Limb (tissue), 2 donors: ENCODE measurements around the gene KCNRG.
"Not testable (repeated sequence)": the region's sequence is repeated elsewhere in the genome, so short reads cannot be mapped to it uniquely, and the experiment has no call there.

Experiments used
- DNase-seq, 2 donors: peaks; one replicate each; pipeline ENCODE4 v3.0.0-alpha.2; 2016; ENCODE audit errors: extremely low spot score in 2 of 2

The KCNRG gene

GRCh38 chr13:50011461-50011860, 3.8 kb upstream of the KCNRG start:
- no peak for DNase-seq

DNA sequence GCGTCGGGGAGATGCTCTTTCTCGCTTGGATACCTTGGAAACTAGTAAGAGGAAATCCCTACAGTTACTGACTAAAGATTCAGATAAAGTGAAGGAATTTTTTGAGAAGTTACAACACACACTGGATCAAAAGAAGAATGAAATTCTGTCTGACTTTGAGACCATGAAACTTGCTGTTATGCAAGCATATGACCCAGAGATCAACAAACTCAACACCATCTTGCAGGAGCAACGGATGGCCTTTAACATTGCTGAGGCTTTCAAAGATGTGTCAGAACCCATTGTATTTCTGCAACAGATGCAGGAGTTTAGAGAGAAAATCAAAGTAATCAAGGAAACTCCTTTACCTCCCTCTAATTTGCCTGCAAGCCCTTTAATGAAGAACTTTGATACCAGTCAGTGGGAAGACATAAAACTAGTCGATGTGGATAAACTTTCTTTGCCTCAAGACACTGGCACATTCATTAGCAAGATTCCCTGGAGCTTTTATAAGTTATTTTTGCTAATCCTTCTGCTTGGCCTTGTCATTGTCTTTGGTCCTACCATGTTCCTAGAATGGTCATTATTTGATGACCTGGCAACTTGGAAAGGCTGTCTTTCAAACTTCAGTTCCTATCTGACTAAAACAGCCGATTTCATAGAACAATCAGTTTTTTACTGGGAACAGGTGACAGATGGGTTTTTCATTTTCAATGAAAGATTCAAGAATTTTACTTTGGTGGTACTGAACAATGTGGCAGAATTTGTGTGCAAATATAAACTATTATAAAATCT, 2.7 kb upstream of the KCNRG start:
- no peak for DNase-seq

DNA sequence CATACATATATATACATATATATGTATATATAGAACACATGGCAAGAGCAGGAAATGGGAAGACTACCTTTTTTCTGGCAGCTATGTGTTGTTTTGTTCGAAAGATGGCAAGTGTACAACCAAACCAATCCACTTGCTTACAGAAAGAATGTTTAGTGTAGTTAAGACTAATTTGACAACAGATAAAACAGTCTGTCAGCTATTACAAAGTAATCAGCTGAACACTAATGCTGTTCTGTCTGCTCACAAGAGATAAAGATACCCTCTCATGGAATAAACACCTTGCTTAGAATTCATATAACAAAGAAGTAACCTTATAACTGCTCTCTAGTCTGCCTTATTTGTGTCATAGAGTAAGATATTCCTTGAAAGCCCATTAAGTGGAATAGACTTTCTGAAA, 858 bp upstream of the KCNRG start:
- no peak for DNase-seq

DNA sequence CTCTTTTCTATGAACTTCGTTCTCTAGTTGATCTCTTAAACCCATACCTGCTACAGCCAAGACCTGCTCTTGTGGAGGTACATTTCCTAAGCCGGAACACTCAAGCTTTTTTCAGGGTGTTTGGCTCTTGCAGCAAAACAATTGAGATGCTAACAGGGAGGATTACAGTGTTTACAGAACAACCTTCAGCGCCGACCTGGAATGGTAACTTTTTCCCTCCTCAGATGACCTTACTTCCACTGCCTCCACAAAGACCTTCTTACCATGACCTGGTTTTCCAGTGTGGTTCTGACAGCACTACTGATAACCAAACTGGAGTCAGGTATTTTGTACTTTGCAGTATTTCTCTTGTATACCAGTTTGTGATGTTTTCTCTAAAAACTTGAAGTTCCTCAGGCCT, 506 bp downstream of the KCNRG start:
- no peak for DNase-seq

DNA sequence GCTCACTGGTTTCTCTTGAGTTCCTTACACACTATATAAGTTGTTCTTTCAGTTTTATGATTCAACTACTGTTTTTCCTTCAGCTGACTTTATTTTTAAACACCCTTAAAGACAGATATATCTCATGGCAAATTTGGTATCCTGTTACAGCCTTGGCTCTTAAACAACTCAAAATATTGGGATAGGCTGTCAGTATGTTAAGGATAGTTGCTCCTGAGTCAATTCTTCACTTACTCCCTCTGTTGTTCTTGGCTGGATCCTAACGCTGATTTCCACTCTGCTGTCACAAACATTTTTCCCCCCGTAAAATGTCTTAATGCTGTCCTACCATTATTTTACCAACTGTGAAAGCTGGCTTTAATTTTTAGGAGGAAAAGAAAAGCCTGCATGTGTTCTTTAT, 1.2 kb downstream of the KCNRG start:
- DNase-seq, result no peak

- DNase-seq, result no peak
Observed at GRCh38 chr13:50017819-50018218, 2.6 kb downstream of the KCNRG start.

GRCh38 chr13:50025436-50025835, 10.2 kb downstream of the KCNRG start:
- no peak for DNase-seq

DNA sequence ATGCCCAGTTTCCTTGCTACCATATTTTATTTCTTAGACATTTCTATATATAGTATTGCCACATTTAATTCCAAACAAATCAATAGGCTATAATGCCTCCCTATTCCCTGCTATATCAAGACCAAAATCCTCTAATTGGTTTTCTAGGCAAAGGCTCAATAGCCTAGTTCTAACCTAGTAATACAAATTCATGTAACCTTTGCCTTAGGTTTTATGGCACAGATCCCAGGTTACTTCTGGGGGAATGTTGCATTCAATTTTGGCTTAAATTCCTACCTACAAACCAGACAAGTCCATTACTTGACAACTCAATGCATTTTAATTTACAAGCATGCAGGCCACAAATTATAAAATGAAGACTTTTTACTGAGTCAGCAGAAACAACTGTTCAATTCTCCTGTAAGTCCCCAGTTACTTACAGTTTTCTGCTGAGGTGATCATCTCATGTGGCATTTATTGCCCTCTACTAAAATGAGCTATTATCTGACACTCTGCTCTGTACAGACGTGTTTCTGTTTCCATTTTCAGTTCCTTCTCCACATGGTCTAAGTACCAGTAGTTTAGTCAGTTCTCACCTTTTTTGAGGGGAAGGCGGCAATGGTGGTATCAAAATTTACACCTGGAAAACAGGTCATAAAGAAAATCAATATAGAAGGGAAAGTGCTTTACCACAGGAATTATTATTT, 11.7 kb downstream of the KCNRG start:
- no peak for DNase-seq

- no peak for DNase-seq
Observed at GRCh38 chr13:50030315-50030714, 15.1 kb downstream of the KCNRG start.

- DNase-seq, result no peak
Observed at GRCh38 chr13:50033725-50034124, 18.5 kb downstream of the KCNRG start.

DNA sequence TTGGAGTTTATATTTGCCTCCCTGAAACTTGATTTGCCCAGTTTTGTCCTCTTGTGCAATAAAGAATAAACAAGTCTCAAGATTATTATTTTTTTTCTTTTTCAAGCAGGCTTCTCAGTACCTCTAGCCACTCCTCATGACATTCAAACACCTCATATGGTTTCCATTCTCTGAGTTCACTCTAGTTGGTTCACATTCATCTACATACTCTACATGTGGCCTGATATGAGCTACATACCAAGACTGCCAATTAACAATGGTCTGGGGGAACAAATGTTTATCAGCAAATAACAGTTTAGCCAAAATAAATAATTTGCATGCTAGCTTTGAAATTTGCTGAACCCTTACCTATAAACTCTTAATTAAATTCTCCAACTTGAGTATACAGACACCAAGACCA, 22.5 kb downstream of the KCNRG start:
- no peak for DNase-seq

GRCh38 chr13:50038266-50038665, 23.0 kb downstream of the KCNRG start:
- no peak for DNase-seq

GRCh38 chr13:50052478-50052877, 37.2 kb downstream of the KCNRG start:
- DNase-seq, result no peak

GRCh38 chr13:50053844-50054243, 38.6 kb downstream of the KCNRG start:
- DNase-seq, result no peak

DNA sequence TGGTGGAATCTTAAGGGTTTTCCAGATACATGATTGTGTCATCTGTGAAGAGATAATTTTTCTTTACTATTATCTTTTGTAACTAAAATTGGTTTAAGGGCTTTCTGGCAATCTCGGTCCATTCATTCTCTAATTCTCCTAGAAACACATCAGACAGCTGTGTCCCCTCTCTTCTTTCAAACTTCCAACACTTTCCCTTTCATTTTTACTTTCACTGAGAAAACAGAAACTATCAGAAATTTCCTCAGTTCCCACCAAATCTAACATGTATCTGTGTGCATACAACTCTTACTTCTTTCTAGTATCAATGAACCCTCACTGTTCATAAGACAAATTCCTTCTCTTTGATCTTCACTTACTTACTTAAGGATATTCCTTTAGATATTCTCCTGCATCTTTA, 40.2 kb downstream of the KCNRG start:
- DNase-seq, result no peak

DNA sequence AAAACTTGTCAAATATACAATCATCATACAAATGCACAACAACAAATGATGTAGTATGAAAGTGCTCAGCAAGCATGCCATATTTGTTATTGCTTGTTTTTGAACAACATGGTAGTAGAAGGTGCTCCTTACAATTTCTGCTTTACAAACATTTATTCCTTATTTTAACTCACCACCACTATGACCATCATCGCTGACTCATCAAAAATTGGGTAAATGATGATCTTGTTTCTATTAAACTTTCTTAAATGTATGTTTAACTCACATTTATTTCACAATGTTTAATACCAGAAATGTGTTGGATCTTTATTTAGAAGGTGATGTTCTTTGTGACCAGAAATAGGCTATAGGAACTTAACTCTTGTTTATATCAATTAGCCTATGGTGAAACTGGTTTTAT, 45.5 kb downstream of the KCNRG start:
- no peak for DNase-seq

DNA sequence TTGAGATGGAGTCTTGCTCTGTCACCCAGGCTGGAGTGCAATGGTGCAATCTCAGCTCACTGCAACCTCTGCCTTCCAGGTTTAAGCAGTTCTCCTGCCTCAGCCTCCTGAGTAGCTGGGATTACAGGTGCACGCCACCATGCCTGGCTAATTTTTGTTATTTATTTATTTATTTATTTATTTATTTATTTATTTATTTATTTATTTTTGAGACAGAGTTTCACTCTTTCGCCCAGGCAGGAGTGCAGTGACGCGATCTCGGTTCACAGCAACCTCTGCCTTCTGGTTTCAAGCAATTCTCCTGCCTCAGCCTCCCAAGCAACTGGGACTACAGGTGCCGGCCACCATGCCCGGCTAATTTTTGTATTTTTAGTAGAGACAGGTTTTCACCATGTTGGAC, 47.1 kb downstream of the KCNRG start:
- not testable (repeated sequence) for DNase-seq

DNA sequence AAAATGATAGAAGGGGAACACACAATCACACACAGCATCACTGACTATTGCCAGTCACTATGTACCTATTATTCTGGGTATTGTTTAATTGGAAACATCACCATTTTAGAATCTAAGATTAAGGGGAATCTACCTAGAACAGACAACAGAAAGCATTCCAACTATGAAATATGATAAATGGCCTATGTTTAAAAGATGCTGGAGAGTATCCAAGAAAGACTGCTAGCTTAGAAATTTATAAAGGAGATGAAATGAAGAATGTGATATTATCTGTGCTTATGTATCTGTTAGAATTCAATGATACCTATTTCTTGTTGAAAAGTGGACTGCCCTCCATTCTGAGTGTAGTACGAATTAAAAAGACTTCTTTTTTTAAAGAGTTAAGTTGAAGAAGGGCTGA, 50.5 kb downstream of the KCNRG start:
- DNase-seq, result no peak

GRCh38 chr13:50068508-50068907, 53.3 kb downstream of the KCNRG start:
- no peak for DNase-seq

GRCh38 chr13:50069261-50069660, 54.0 kb downstream of the KCNRG start:
- DNase-seq, result no peak

DNA sequence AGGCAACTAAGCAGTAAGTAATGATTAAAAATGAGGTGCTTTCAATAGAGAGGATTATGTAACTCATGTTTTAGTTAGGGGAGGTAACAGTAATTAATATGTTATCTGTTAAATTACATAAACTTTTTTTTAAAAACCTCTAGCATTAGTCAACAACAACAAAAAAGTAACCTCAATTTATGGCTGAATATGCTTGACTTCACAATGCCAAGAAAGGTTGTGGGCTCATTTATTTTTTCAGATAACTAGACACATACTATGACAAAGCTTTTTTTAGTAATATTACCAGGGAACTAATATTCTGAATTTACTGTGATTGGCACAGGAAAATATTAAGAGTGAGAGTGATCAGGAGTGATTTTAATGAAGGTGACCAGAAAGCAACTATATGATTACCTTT, 54.9 kb downstream of the KCNRG start:
- no peak for DNase-seq
